Karpas-422 (cell line): ENCODE results near the gene TMEM63C. TPM values are rescaled to one million over a fixed set of nuclear protein-coding genes. Genes with fewer than 3 reads are reported as not detected.

Source experiments
- DNase-seq: peaks from one replicate; pipeline ENCODE4 v3.0.0-alpha.2; 2015
- H2AFZ ChIP-seq: fragments of 200-600 bp; sonication (generic); 2 replicates; pipeline ENCODE4 v1.6.1; 2014; ENCODE audit warnings: antibody characterized with exemption, low read length, mixed read lengths
- H3K27ac ChIP-seq: fragments of 200-600 bp; sonication (generic); 2 replicates; pipeline ENCODE4 v1.5.1; 2014; ENCODE audit warnings: mild to moderate bottlenecking, low read length, moderate library complexity
- H3K27me3 ChIP-seq: fragments of 200-600 bp; sonication (generic); 2 replicates; pipeline ENCODE4 v1.6.1; 2014; ENCODE audit warnings: low read length, mixed read lengths
- H3K36me3 ChIP-seq: fragments of 200-600 bp; sonication (generic); 2 replicates; pipeline ENCODE4 v1.6.1; 2014; ENCODE audit warnings: low read length, mixed read lengths; ENCODE audit not compliant: insufficient read depth
- H3K4me1 ChIP-seq: fragments of 200-600 bp; sonication (generic); 2 replicates; pipeline ENCODE4 v1.6.1; 2014; ENCODE audit warnings: mild to moderate bottlenecking, low read length, mixed read lengths
- H3K4me2 ChIP-seq: fragments of 200-600 bp; sonication (generic); 2 replicates; pipeline ENCODE4 v1.6.1; 2014; ENCODE audit warnings: low read length, low read depth, mild to moderate bottlenecking; ENCODE audit not compliant: poor library complexity, severe bottlenecking
- H3K4me3 ChIP-seq: fragments of 200-600 bp; sonication (generic); 2 replicates; pipeline ENCODE4 v1.5.1; 2014; ENCODE audit warnings: mild to moderate bottlenecking, antibody characterized with exemption, low read length, mixed read lengths
- H3K79me2 ChIP-seq: fragments of 200-600 bp; sonication (generic); 2 replicates; pipeline ENCODE4 v1.6.1; 2014; ENCODE audit warnings: mild to moderate bottlenecking, low read length, mixed read lengths
- H3K9ac ChIP-seq: fragments of 200-600 bp; sonication (generic); 2 replicates; pipeline ENCODE4 v1.6.0; 2014; ENCODE audit warnings: low read length
- H3K9me2 ChIP-seq: fragments of 200-600 bp; sonication (generic), shearing (Covaris generic); replicated peaks from 2 replicates; pipeline ENCODE4 v1.6.0; 2014; ENCODE audit warnings: mild to moderate bottlenecking, low read length, moderate library complexity; ENCODE audit not compliant: insufficient read depth
- H3K9me3 ChIP-seq: fragments of 300-700, 200-600 bp; sonication (generic); 2 replicates; pipeline ENCODE4 v1.6.1; 2014; ENCODE audit warnings: low read length, mixed read lengths
- H4K20me1 ChIP-seq: fragments of 200-600 bp; sonication (generic); 2 replicates; pipeline ENCODE4 v1.6.1; 2014; ENCODE audit warnings: mild to moderate bottlenecking, antibody characterized with exemption, low read length, low read depth; ENCODE audit not compliant: insufficient read depth
- total RNA-seq: library from RNA; depleted of rRNA; stranded (reverse); fragments of >200 nt; shearing (Covaris generic); gene quantifications from 2 replicates; pipeline ENCODE4 v1.2.3, GENCODE V29; 2014; ENCODE audit warnings: low replicate concordance

The TMEM63C gene
- total RNA-seq, 1 experiment from 2014 or later: 5.0 TPM

DNA sequence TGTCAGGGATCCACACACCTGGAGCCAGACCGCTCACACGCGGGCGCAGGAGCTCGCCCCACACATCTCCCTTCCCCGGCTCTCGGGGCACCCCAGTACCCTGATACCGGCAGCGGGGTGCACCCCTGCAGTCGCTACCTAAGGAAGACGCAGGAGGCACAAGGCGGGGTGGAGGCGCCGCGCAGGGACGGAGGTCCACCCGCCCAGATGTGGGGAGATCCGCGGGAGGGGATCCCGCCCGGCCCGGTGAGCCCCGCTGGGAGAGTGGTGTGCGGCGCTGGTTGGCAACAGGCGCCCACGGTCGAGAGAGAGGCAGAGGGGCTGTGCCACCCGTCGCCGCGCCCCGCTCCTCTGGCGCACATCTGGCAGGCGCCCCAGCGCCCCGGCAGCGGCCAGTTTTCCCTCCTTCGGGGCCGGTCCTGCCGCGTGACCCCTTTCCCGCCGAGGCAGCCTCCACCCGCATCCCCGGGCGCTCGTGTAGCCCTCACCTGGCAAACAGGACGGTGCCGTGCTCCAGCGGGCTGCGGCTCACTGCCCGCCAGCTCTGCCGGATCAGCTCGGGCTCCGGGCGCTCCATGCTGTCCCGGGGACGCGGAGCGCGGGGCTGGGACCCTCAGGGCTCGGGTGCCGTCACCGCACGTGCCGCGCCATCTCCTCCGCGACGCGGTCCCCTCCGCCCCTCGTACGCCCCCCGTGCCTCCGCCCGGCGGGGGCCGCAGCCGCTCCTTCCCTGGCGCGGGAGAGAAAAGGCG, 88.9 kb downstream of the TMEM63C start:
- no peak overlapping the region for H3K9ac ChIP-seq
- H3K79me2 ChIP-seq: no peaks in the 10 kb centered on the region
- no peak overlapping the region for H3K4me3 ChIP-seq
- no peaks in the 10 kb centered on the region for H3K36me3 ChIP-seq
- H3K9me3 ChIP-seq: peaks cover 5% of the 10 kb centered on the region
- H3K9me2 ChIP-seq: no peaks in the 10 kb centered on the region
- H3K27ac ChIP-seq: no peak overlapping the region
- no peak overlapping the region for H2AFZ ChIP-seq
- no peaks in the 10 kb centered on the region for H3K27me3 ChIP-seq
- peaks cover 14% of the 10 kb centered on the region for H3K4me1 ChIP-seq
- H3K4me2 ChIP-seq: no peak overlapping the region
- DNase-seq: no peak
- H4K20me1 ChIP-seq: no peaks in the 10 kb centered on the region

DNA sequence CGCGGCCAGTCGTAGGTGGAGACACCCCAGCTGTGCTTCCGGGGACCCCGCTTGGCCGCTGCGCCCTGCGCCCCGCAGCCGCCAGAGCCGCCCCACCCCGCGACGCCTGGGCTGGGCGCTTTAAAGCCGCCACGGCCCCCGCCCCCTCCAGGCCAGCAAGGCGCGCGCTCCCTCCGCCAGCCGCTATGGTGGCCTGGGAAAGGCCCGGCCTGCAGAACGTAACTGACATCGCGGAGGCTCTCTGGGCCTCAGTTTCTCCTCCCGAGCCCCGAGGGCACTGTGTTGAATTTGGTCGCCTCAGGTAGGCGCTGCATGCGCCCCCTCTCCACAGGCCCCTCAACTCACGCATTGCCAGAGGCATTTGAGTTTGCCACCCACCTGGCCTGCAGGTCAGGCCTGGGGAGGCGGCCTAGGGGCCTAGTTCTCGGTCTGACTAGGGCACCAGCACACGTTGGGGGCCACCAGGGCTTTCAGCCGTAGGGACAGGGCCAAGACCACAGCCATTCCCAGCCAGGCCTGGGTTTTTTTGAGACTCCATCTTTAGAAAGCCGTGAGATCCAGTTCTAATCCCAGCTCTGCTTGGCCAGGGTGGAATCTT, 89.6 kb downstream of the TMEM63C start, which contains the start of gene NGB:
Gene NGB (minus strand): TSS at position 94 of the 598 bp plus-strand sequence. CDS start 269 bp downstream, outside the sequence.
- H2AFZ ChIP-seq: no peak within 1 kb of the TSS
- no peak within 1 kb of the TSS for H3K4me3 ChIP-seq
- H4K20me1 ChIP-seq: no peaks in the 10 kb centered on the region
- no peak within 1 kb of the TSS for H3K4me2 ChIP-seq
- H3K79me2 ChIP-seq: no peaks in the 10 kb centered on the region
- peaks cover 5% of the 10 kb centered on the region for H3K9me3 ChIP-seq
- H3K4me1 ChIP-seq: peaks cover 14% of the 10 kb centered on the region
- H3K27me3 ChIP-seq: no peaks in the 10 kb centered on the region
- no peak for DNase-seq
- no peak within 1 kb of the TSS for H3K9ac ChIP-seq
- H3K9me2 ChIP-seq: no peaks in the 10 kb centered on the region
- no peak within 1 kb of the TSS for H3K27ac ChIP-seq
- H3K36me3 ChIP-seq: no peaks in the 10 kb centered on the region

DNA sequence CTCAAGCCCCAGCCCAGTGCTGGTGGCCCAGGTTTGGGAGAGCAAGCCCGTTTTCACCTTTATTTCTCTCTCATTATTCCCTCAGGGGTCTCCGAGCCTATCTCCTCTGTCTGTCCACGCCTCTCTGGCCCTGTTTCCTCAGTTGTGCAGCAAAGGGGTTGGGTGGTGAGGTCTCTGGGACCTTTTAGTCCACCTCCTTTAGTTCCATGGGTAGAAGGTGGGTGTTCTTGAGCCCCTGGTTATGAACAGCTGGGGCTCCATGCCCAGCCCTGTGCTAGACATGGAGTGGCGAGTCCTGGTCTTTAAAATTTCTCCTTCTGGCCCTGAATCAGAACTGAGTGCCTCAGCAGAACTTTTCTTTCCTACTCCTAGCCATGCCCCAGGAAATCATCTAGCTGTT, 90.7 kb downstream of the TMEM63C start:
- Histone ChIP-seq H2AFZ (no peak overlapping the region), H3K27me3 (no peaks in the 10 kb centered on the region), H3K79me2 (no peaks in the 10 kb centered on the region), H3K4me3 (no peak overlapping the region), H3K9ac (no peak overlapping the region), H3K4me1 (peaks cover 14% of the 10 kb centered on the region), H3K27ac (no peak overlapping the region), H3K4me2 (no peak overlapping the region), H3K9me2 (no peaks in the 10 kb centered on the region), H3K36me3 (no peaks in the 10 kb centered on the region), H4K20me1 (no peaks in the 10 kb centered on the region), H3K9me3 (peaks cover 5% of the 10 kb centered on the region)
- no peak for DNase-seq

DNA sequence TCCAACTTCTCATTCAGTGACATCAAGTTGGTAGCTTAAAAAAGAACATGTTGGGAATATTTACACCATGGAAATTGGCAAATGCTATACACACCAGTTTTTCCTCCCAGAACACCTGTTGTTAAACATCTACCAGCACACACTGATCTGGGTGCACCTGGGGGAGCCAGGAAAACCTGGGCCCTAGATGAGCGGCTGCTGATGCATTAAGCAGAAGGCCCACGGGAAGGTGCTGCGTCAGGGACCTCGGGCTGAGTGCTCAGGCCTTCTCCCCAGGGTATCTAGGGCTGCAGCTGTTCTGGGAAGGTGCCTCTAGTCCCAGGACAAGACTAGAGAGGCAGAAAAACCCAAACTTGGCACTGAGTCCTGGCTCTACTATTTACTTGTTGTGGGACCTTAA, 92.2 kb downstream of the TMEM63C start:
- H2AFZ ChIP-seq: no peak overlapping the region
- DNase-seq: no peak
- H3K9ac ChIP-seq: no peak overlapping the region
- no peaks in the 10 kb centered on the region for H3K9me3 ChIP-seq
- no peaks in the 10 kb centered on the region for H4K20me1 ChIP-seq
- H3K27me3 ChIP-seq: no peaks in the 10 kb centered on the region
- H3K27ac ChIP-seq: no peak overlapping the region
- H3K79me2 ChIP-seq: no peaks in the 10 kb centered on the region
- no peak overlapping the region for H3K4me2 ChIP-seq
- H3K4me3 ChIP-seq: no peak overlapping the region
- no peaks in the 10 kb centered on the region for H3K36me3 ChIP-seq
- H3K9me2 ChIP-seq: no peaks in the 10 kb centered on the region
- peaks cover 14% of the 10 kb centered on the region for H3K4me1 ChIP-seq

DNA sequence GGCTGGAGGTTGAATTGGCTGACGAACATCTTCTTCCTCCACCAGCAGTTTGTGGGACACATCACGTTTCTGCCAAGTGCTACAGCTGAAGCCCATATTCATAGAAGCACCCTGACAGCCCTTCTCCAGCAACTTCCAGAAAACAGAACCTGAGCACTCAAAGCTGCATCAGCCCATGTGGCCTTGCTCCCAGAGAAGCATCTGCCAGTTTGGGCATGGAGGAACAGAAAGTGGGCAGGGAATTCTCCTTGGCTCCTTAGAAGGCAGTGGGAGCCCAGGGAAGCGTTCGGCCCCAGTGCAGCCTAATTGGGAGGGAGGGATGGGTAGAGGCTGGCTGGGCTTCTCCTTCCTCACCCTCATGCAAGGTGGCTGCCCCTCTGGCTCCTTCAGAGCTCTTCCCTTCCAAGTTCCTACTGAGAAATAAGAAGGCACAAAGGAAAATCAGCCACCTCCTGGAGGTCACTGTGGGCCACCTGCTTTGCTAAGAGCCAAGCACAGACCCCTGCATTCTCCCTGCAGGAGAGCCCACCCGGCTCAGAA, 93.5 kb downstream of the TMEM63C start:
- H3K4me3 ChIP-seq: no peak overlapping the region

DNA sequence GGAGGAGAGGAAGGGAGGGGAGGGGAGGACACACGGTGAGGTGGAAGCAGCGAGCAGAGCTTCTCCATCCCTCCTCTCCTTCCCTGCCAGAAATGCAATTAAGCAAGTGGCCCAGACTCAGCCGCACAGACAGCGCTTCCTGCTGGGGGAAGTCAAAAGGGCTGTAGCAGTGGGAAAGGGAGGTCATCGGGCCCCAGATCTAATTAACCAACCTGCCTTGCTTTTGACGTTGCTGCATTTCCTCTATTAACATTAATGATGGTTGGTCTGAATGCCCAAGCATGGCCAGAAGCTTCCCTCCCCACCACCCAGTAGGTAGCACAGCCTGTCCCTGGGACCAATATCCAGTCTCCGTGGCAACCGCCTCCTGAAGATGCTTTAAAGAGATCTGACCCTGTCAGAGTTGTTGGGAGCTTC, 94.0 kb downstream of the TMEM63C start:
- H3K9ac ChIP-seq: no peak overlapping the region
- no peaks in the 10 kb centered on the region for H3K9me3 ChIP-seq
- no peaks in the 10 kb centered on the region for H4K20me1 ChIP-seq
- no peaks in the 10 kb centered on the region for H3K79me2 ChIP-seq
- H3K4me2 ChIP-seq: no peak overlapping the region
- H3K4me3 ChIP-seq: no peak overlapping the region
- no peaks in the 10 kb centered on the region for H3K36me3 ChIP-seq
- DNase-seq: no peak
- H3K4me1 ChIP-seq: peaks cover 14% of the 10 kb centered on the region
- H3K27me3 ChIP-seq: no peaks in the 10 kb centered on the region
- H2AFZ ChIP-seq: no peak overlapping the region
- no peak overlapping the region for H3K27ac ChIP-seq
- H3K9me2 ChIP-seq: no peaks in the 10 kb centered on the region

More for the DNA sequence above, 93.5 kb downstream of the TMEM63C start:
- Histone ChIP-seq H4K20me1 (no peaks in the 10 kb centered on the region), H3K4me1 (peaks cover 14% of the 10 kb centered on the region), H3K27ac (no peak overlapping the region), H3K9me3 (no peaks in the 10 kb centered on the region), H3K79me2 (no peaks in the 10 kb centered on the region), H3K9ac (no peak overlapping the region), H3K36me3 (no peaks in the 10 kb centered on the region), H3K4me2 (no peak overlapping the region), H3K9me2 (no peaks in the 10 kb centered on the region), H3K27me3 (no peaks in the 10 kb centered on the region), H2AFZ (no peak overlapping the region)
- DNase-seq: no peak

DNA sequence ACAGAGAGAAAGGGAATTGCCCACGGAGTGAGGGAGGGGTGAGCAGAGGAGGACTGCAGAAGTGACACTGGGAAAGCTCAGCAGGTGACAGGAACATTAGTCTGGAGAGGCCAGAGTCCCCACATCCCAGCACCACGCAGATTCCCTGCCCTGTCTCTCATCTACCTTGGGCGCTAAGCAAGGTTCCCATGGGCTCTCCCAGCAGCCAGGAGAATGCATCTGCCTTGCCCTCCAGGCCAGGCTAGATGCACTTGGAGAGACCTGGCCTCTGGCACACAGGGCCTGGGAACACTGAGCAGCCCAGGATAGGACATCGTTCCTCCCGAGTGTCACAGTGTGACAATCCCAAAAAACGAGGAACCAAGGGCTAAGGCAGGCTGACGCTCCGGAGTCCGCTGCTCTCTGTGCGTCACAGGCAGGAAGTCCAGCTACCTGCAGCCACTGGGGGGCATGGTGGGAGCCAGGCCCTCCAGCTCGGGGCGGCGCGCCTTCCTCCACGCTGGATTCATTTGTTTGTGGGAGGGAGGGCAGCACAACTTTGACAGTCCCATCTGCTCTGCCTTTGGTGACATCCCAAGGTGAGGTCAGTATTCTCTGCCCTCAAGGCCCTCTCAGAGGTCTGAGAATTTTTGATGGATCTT, 94.8 kb downstream of the TMEM63C start:
- H3K79me2 ChIP-seq: no peaks in the 10 kb centered on the region
- no peak overlapping the region for H3K9ac ChIP-seq

DNA sequence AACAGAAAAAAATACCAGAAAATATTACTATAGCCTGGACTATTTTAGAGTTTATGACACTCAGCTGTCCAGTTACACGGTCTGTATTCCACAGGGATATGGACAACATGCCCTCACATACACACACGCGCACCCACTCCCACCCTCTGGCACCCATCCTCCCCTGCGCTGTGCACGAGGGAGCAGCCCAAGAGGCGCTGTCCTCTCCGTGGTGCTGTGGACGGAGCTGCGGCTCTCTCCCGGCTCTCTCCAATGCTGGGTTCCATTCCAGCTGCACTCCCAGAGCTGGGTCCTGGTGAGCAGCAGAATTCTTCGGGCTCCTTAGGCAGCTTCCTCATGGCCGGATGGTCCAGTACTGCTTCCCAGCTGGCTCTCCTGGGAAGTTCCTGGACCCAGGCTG, 95.4 kb downstream of the TMEM63C start:
- Histone ChIP-seq H3K4me1 (peaks cover 14% of the 10 kb centered on the region), H3K79me2 (no peaks in the 10 kb centered on the region), H3K9me3 (no peaks in the 10 kb centered on the region), H3K36me3 (no peaks in the 10 kb centered on the region), H4K20me1 (no peaks in the 10 kb centered on the region), H3K27me3 (no peaks in the 10 kb centered on the region), H3K4me2 (no peak overlapping the region), H3K4me3 (no peak overlapping the region), H3K9ac (no peak overlapping the region), H3K9me2 (no peaks in the 10 kb centered on the region), H2AFZ (no peak overlapping the region), H3K27ac (no peak overlapping the region)
- no peak for DNase-seq

More for the DNA sequence above, 94.8 kb downstream of the TMEM63C start:
- Histone ChIP-seq H3K4me2 (no peak overlapping the region), H3K36me3 (no peaks in the 10 kb centered on the region), H3K9me2 (no peaks in the 10 kb centered on the region), H4K20me1 (no peaks in the 10 kb centered on the region), H3K27me3 (no peaks in the 10 kb centered on the region), H3K9me3 (no peaks in the 10 kb centered on the region), H3K27ac (no peak overlapping the region), H2AFZ (no peak overlapping the region), H3K4me1 (peaks cover 14% of the 10 kb centered on the region), H3K4me3 (no peak overlapping the region)
- no peak for DNase-seq
